Heart left ventricle (tissue), 16 donors: Measurements from ENCODE around the gene AKT1. TPM values are rescaled to one million over a fixed set of nuclear protein-coding genes. Genes with fewer than 3 reads are reported as not detected.

Experiments
- ATAC-seq, 4 donors: fragments of 200-7000 bp; cut with Tn5 transposase; one replicate each; pipeline ENCODE4 v1.9.1; 2020 to 2022; ENCODE audit warnings: moderate library complexity in 4 of 4, mild to moderate bottlenecking in 3 of 4, moderate number of reproducible peaks in 1 of 4
- DNase-seq, 5 donors: peaks; one replicate each; pipeline ENCODE4 v3.0.0-alpha.2; 2020
- H3K27ac ChIP-seq, 12 donors: fragments of 200-600 bp; sonication (generic) in 4 of 12; one replicate each; pipeline versions ENCODE4 v1.5.0 to v1.8.0; 2016 to 2022; ENCODE audit warnings: mild to moderate bottlenecking in 2 of 12
- H3K27me3 ChIP-seq, 9 donors: fragments of 200-600 bp; sonication (generic) in 2 of 9; one replicate each; pipeline versions ENCODE4 v1.5.1 to v1.8.0; 2016 to 2022; ENCODE audit warnings: mild to moderate bottlenecking in 3 of 9
- H3K36me3 ChIP-seq, 9 donors: fragments of 200-600 bp; sonication (generic) in 2 of 9; one replicate each; pipeline versions ENCODE4 v1.5.0 to v1.8.0; 2018 to 2022; ENCODE audit warnings: mild to moderate bottlenecking in 2 of 9
- H3K4me1 ChIP-seq, 12 donors: fragments of 200-600 bp; sonication (generic) in 4 of 12; one replicate each; pipeline versions ENCODE4 v1.5.0 to v1.8.0; 2016 to 2022; ENCODE audit warnings: mild to moderate bottlenecking in 3 of 12
- H3K4me3 ChIP-seq, 12 donors: fragments of 200-600 bp; sonication (generic) in 4 of 12; one replicate each; pipeline versions ENCODE4 v1.5.0 to v1.8.0; 2017 to 2022; ENCODE audit warnings: mild to moderate bottlenecking in 9 of 12, moderate library complexity in 4 of 12
- H3K9me3 ChIP-seq, 12 donors: fragments of 200-600 bp; sonication (generic) in 4 of 12; one replicate each; pipeline versions ENCODE4 v1.5.0 to v1.8.0; 2016 to 2022; ENCODE audit warnings: mild to moderate bottlenecking in 1 of 12
- CTCF ChIP-seq, 12 donors: fragments of 200-600 bp; sonication (generic) in 4 of 12; IDR thresholded peaks; one replicate each; pipeline versions ENCODE4 v1.5.0 to v1.8.0; 2018 to 2022; ENCODE audit warnings: antibody characterized with exemption in 12 of 12, mild to moderate bottlenecking in 5 of 12
- POLR2A ChIP-seq, 2 donors: fragments of 450-650 bp; IDR thresholded peaks; one replicate each; pipeline ENCODE4 v1.6.1; 2017; ENCODE audit warnings: antibody characterized with exemption in 2 of 2, mild to moderate bottlenecking in 2 of 2, moderate library complexity in 2 of 2
- WGBS, 4 donors: extraction: QIAGEN DNeasy Blood & Tissue Kit in 2 of 4; methylation state at CpG; one replicate each; pipeline versions ENCODE4 v1.1.5 to v1.1.7; 2013 to 2018; 5-methylcytosine and 5-hydroxymethylcytosine counted together
- intact Hi-C, 10 donors: fragments of 100-400 bp; cut with DNase I; formaldehyde crosslinking; loops; one replicate each; pipeline versions ENCODE4 v1.11.1 to v1.14.2; 2022
- polyA plus RNA-seq, 2 donors: library from polyadenylated mRNA; stranded (reverse); fragments of 200-250 nt; gene quantifications; one replicate each; pipeline ENCODE4 v1.2.3, GENCODE V29; 2013
- total RNA-seq, 9 donors: library from RNA; depleted of rRNA in 2 of 9; stranded (reverse); fragments of >200 nt in 2 of 9; fragmentation: NEBNext Ultra II Directional in 3 of 9; extraction: Animal tissue kit (Norgen Biotek cat#: 25700) in 3 of 9; gene quantifications; one replicate each; pipeline versions ENCODE4 v1.1.0 to v1.2.4, GENCODE V29; 2016 to 2023
- donor health status: ischemic (EF 13 %, LVEDD 7.1; RV severe dilation, severe dysfunction).
- donor health status: healthy with polysubstance abuse.
- donor health status: DM: no; HTN: yes; CAD: no.
- donor health status: DM: no; HTN: no; CAD: no.
- donor health status: ischemic (EF 25% LVEDD 6.9; RV normal size, moderate dysfunction).
- donor health status: ischemic (EF 25% LVEDD 5.7; RV mildly dilated, moderate dysfunction).
- donor health status: healthy.
- donor health status: DM: yes; HTN: yes; CAD: no.
- donor health status: ischemic (EF 35%, LVEDD 5.7; RV mildly dilated, moderate dysfunction).
- donor health status: nonischemic (EF 11% LVEDD 7.7; RV severe dilation, severe dysfunction).
- donor health status: DM: yes; HTN: yes; CAD: no.
- donor health status: PGD.
- donor health status: ischemic (EF 29% LVEDD 5.4; RV normal size, mild dysfunction).
- donor health status: nonischemic (EF 23%, LVEDD 6.1; RV moderate dilation, normal function).

Gene AKT1
- total and polyA plus RNA-seq, 11 donors = 108 to 173 (median 135) TPM

- intact Hi-C loops = no loop called here
- peak in 1 of 5 donors; percentile 17 for DNase-seq
- Histone ChIP-seq H3K27ac (no peak overlapping the region), H3K36me3 (peaks cover 0 to 63% (median 40%) of the 10 kb centered on the region in 9 donors), H3K4me1 (peaks cover 0 to 31% (median 24%) of the 10 kb centered on the region in 12 donors), H3K9me3 (no peaks in the 10 kb centered on the region), H3K27me3 (no peaks in the 10 kb centered on the region), H3K4me3 (no peak overlapping the region)
- no peak for ATAC-seq
- TF ChIP-seq POLR2A (IDR thresholded peaks at IDR 0.05) (no peak), CTCF (IDR thresholded peaks at IDR 0.05) (no peak)
- 83 to 88% (median 87%) methylated on average over 27 to 29 of the region's 29 CpGs for WGBS, 4 donors
Measured at GRCh38 chr14:104739546-104740516, 55.7 kb downstream of the AKT1 start.

GRCh38 chr14:104739026-104739425 lies 56.5 kb downstream of the AKT1 start:
- 92 to 95% (median 94%) methylated on average over 17 of the region's 17 CpGs for WGBS, 4 donors
- TF ChIP-seq CTCF (IDR thresholded peaks at IDR 0.05) = no peak
- TF ChIP-seq POLR2A (IDR thresholded peaks at IDR 0.05) = no peak
- no peak overlapping the region for H3K27ac ChIP-seq
- intact Hi-C loops = no loop called here
- no peaks in the 10 kb centered on the region for H3K27me3 ChIP-seq
- ATAC-seq (no peak), DNase-seq (no peak)
- H3K36me3 ChIP-seq = peaks cover 0 to 55% (median 32%) of the 10 kb centered on the region in 9 donors
- H3K4me1 ChIP-seq = peaks cover 0 to 40% (median 30%) of the 10 kb centered on the region in 12 donors
- no peak overlapping the region for H3K4me3 ChIP-seq
- H3K9me3 ChIP-seq = no peaks in the 10 kb centered on the region

- ATAC-seq (no peak), DNase-seq (no peak)
- intact Hi-C loops = no loop called here
- Histone ChIP-seq H3K36me3 (peaks cover 0 to 50% (median 30%) of the 10 kb centered on the region in 9 donors), H3K9me3 (no peaks in the 10 kb centered on the region), H3K4me1 (peaks cover 0 to 45% (median 35%) of the 10 kb centered on the region in 12 donors), H3K27me3 (no peaks in the 10 kb centered on the region), H3K27ac (peak overlapping the region in 3 of 12 donors; percentile 1 to 84 (median 15)), H3K4me3 (no peak overlapping the region)
- 90 to 96% (median 92%) methylated on average over 18 of the region's 18 CpGs for WGBS, 4 donors
- TF ChIP-seq POLR2A (IDR thresholded peaks at IDR 0.05) (no peak), CTCF (IDR thresholded peaks at IDR 0.05) (no peak)
Measured at GRCh38 chr14:104738375-104739019, 57.1 kb downstream of the AKT1 start.
